Mesothelial cell of epicardium (in vitro differentiated cells): ENCODE data around the gene MPZL1. TPM values are rescaled to one million over a fixed set of nuclear protein-coding genes. Genes with fewer than 3 reads are reported as not detected.

Source experiments
- DNase-seq, 2 experiments: peaks; one replicate each; pipeline ENCODE4 v3.0.0; 2021; ENCODE audit warnings: low spot score in 2 of 2; ENCODE audit not compliant: unreplicated experiment in 2 of 2
- H3K27ac Mint-ChIP-seq: 2 replicates; pipeline ENCODE4 v1.8.0; 2021; ENCODE audit warnings: mixed read lengths
- H3K27me3 Mint-ChIP-seq: 2 replicates; pipeline ENCODE4 v1.8.0; 2021; ENCODE audit warnings: low read depth, mixed read lengths
- H3K36me3 Mint-ChIP-seq: 2 replicates; pipeline ENCODE4 v1.8.0; 2021; ENCODE audit warnings: mixed read lengths
- H3K4me1 Mint-ChIP-seq: 2 replicates; pipeline ENCODE4 v1.8.0; 2021; ENCODE audit warnings: mixed read lengths
- H3K4me3 Mint-ChIP-seq: 2 replicates; pipeline ENCODE4 v1.8.0; 2021; ENCODE audit warnings: mild to moderate bottlenecking, moderate library complexity, mixed read lengths
- H3K9me3 Mint-ChIP-seq: 2 replicates; pipeline ENCODE4 v1.8.0; 2021; ENCODE audit warnings: mixed read lengths
- CTCF ChIP-seq: fragments of 200-600 bp; sonication (generic); IDR thresholded peaks from one replicate; pipeline ENCODE4 v1.5.0; 2021; ENCODE audit warnings: antibody characterized with exemption; ENCODE audit not compliant: unreplicated experiment
- total RNA-seq: library from RNA; stranded (reverse); gene quantifications from 3 replicates; pipeline ENCODE4 v1.2.1, GENCODE V29; 2021

Gene MPZL1
- total RNA-seq, 1 donor from 2014 or later: 138 TPM

DNA sequence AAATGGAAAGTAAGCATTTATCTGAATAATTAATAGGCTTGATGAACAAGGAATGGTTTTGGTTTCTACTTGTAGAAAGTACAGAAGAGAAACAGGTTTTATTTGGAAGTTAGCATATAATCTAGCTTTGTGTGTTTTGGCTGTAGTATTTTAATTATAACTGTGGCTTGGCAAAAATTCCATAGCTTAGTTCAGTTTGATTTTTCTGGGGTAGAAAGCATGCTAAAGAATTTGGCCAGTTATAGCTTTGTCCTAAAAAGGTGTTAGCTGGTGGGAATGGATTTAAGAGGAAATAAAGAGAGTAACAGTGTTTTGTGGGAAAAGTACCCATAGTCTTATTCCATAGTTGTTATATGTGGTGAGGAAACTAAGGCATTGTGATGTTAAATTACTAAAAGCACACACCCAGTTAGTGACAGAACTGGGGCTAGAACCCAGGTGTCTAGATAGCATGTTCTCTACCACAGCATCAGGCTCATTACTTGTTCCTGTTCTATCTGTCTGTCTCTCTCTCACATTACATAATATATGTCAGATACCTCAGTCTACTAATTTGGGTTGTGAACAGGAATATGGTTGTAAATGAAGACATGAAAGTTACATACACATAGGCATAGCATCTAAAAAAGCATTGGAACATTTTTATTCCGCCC lies 55.0 kb downstream of the MPZL1 start:
- Mint-ChIP-seq H3K27ac (no peak overlapping the region), H3K27me3 (no peaks in the 10 kb centered on the region), H3K4me3 (no peak overlapping the region), H3K36me3 (peaks cover 73% of the 10 kb centered on the region), H3K9me3 (peaks cover 31% of the 10 kb centered on the region), H3K4me1 (no peaks in the 10 kb centered on the region)
- DNase-seq: no peak
- no peak for TF ChIP-seq CTCF

- no peak for DNase-seq
- Mint-ChIP-seq H3K27ac (no peak overlapping the region), H3K27me3 (no peaks in the 10 kb centered on the region), H3K36me3 (peaks cover 71% of the 10 kb centered on the region), H3K4me1 (no peaks in the 10 kb centered on the region), H3K9me3 (peaks cover 34% of the 10 kb centered on the region), H3K4me3 (no peak overlapping the region)
- no peak for TF ChIP-seq CTCF
Measured at GRCh38 chr1:167777269-167777650, 55.5 kb downstream of the MPZL1 start.

- peaks cover 74% of the 10 kb centered on the region for H3K36me3 Mint-ChIP-seq
- DNase-seq: no peak
- H3K9me3 Mint-ChIP-seq: peaks cover 34% of the 10 kb centered on the region
- no peaks in the 10 kb centered on the region for H3K4me1 Mint-ChIP-seq
- H3K4me3 Mint-ChIP-seq: no peak overlapping the region
- H3K27ac Mint-ChIP-seq: no peak overlapping the region
- no peak for TF ChIP-seq CTCF
- H3K27me3 Mint-ChIP-seq: no peaks in the 10 kb centered on the region
Measured at GRCh38 chr1:167781558-167781957, 59.8 kb downstream of the MPZL1 start.

DNA sequence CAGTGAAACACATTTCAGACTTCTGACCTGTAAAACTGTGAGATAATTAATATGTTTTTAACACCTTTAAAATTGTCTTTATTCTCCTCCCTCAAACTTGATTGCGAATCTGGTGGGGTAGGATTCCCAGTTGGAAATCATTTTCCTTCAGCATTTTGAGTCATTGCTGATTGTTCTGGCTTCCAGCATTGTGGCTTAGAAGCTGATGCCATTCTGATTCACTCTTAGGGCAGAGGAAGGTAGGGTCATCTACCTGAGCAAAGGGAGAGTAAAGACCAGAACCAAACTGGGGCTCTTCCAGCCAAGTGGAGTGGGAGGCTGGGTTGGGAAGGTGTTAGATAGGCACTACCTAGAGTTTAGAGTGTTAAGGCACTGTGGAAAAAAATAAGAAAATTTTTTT lies 61.2 kb downstream of the MPZL1 start:
- H3K27ac Mint-ChIP-seq: no peak overlapping the region
- no peak for TF ChIP-seq CTCF
- no peaks in the 10 kb centered on the region for H3K4me1 Mint-ChIP-seq
- no peak for DNase-seq
- peaks cover 71% of the 10 kb centered on the region for H3K36me3 Mint-ChIP-seq
- H3K27me3 Mint-ChIP-seq: no peaks in the 10 kb centered on the region
- H3K4me3 Mint-ChIP-seq: no peak overlapping the region
- H3K9me3 Mint-ChIP-seq: peaks cover 34% of the 10 kb centered on the region

GRCh38 chr1:167784876-167785550 lies 63.2 kb downstream of the MPZL1 start:
- no peak for TF ChIP-seq CTCF
- no peak for DNase-seq
- Mint-ChIP-seq H3K4me1 (no peaks in the 10 kb centered on the region), H3K27me3 (no peaks in the 10 kb centered on the region), H3K27ac (no peak overlapping the region), H3K4me3 (no peak overlapping the region), H3K36me3 (peaks cover 69% of the 10 kb centered on the region), H3K9me3 (peaks cover 21% of the 10 kb centered on the region)
